Measurements from ENCODE around the gene NASP. TPM values are rescaled to one million over a fixed set of nuclear protein-coding genes. Genes with fewer than 3 reads are reported as not detected.
A peak's percentile ranks its signal among the peaks of the same experiment; 100 is the strongest.

The NASP gene
- total and polyA plus RNA-seq, 2 of the 13 experiments (the other 11 are each of a cell fraction or from before 2014, with no cell fraction given) = 132 to 256 TPM

DNA sequence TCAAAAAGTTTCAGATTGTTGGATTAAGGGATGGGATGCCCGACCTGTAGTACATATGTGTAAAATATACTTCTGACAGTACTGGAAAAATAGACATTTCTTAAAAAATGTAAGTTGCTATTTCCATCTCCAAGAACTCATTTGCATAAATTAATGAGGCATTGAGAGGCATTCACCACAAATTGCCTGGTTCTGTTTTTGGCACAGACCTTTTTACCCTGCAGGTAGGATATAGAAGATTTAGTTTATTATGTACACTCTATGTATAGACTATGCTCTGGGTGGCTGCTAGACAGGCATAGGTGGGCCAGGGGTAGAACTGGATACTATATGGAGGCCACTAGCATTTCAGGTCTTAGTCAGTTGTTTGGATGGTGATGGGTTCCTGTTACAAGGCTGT lies 32.0 kb downstream of the NASP start:
- Histone ChIP-seq H3K27ac (ENCODE audit: extremely low read length, insufficient read depth, low read length) (no peak overlapping the region), H3K4me2 (ENCODE audit: low read depth, low read length) (no peak overlapping the region), H4K20me1 (ENCODE audit: insufficient read depth, low read length) (no peaks in the 10 kb centered on the region; the same call in 1 of the 2 replicates), H2AFZ (ENCODE audit: low read length) (no peak overlapping the region), H3K4me1 (ENCODE audit: insufficient read depth, low read length) (peaks cover 11% of the 10 kb centered on the region), H3K9me3 (ENCODE audit: low read length) (no peaks in the 10 kb centered on the region), H3K27me3 (ENCODE audit: control insufficient read depth in 1 of 2, insufficient read depth in 2 of 2, low read length in 2 of 2) (no peaks in the 10 kb centered on the region), H3K9ac (ENCODE audit: insufficient read depth, low read depth, low read length) (no peak overlapping the region), H3K79me2 (ENCODE audit: insufficient read depth, low read length) (peaks cover 5% of the 10 kb centered on the region), H3K36me3 (replicated peaks in 1 of 2; ENCODE audit: control insufficient read depth in 1 of 2, insufficient read depth in 2 of 2, low read length in 2 of 2) (peaks cover 26 to 66% of the 10 kb centered on the region in 2 experiments), H3K4me3 (replicated peaks in 1 of 3; ENCODE audit: insufficient read depth in 1 of 3, low read depth in 2 of 3, low read length in 3 of 3) (no peak overlapping the region)
- TF ChIP-seq POLR2AphosphoS2 (IDR thresholded peaks at IDR 0.05; ENCODE audit: low read depth, low read length) (0 out of 2 replicates have a peak, but pooled peaks have one; percentile 19), GMEB2 (CRISPR knock-in tag; IDR thresholded peaks at IDR 0.05; ENCODE audit: low read depth) (no peak)
- FAIRE-seq = no peak
- no peak for ATAC-seq
- WGBS (ENCODE audit: low lambda C conversion rate) = 94% methylated on average over 1 of the region's 1 CpG
- no TSS peak for BruUV-seq (replicated peaks)
- intact Hi-C loops (cut with micrococcal nuclease; ENCODE audit: unreplicated experiment) (no loop called here), in situ Hi-C loops (cut with HindIII; ENCODE audit: extremely low pct_ligation_motif_present, low pct_unique_long_range_greater_than_20kb) (no loop called here)
- ChIA-PET POLR2A (no interaction called here), CTCF (ENCODE audit: low intra/inter-chr PET ratio, low total read pairs) (no interaction called here)
- no peak for DNase-seq (ENCODE audit: low spot score)

DNA sequence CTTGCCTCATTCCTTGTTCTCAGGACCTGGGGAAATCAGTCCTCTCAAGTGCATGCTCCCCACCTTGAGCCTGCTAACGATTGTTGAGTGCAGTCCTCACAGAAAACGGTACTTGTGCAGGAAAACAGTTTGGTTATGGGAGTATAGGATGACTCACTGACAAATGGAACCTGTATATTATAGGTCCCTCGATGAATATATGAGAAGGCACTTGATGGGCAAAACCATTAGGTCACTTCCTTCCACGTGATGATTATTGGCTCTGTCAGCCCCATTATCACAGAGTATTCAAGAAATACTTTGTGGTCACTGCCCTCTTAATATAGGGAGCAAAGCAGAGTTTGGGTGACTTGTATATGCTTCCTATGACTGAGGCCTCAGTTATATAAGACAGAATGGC lies 33.8 kb downstream of the NASP start:
- ChIA-PET CTCF (ENCODE audit: low intra/inter-chr PET ratio, low total read pairs) (no interaction called here), POLR2A (no interaction called here)
- H4K20me1 ChIP-seq (ENCODE audit: insufficient read depth, low read length) = no peaks in the 10 kb centered on the region; the same call in 1 of the 2 replicates
- TF ChIP-seq ZNF142 (CRISPR knock-in tag; IDR thresholded peaks at IDR 0.05) (no peak), ZKSCAN5 (CRISPR knock-in tag; IDR thresholded peaks at IDR 0.05) (no peak), PRPF4 (IDR thresholded peaks at IDR 0.05; ENCODE audit: low read depth, low read length, poor library complexity, severe bottlenecking) (no peak), MAFK (conservative IDR thresholded peaks at IDR 0.05 in 1 of 2, IDR thresholded peaks at IDR 0.05 in 1 of 2; ENCODE audit: low read length in 2 of 2) (no peak), MBNL3 (CRISPR knock-in tag; conservative IDR thresholded peaks at IDR 0.05) (no peak), ZNF652 (CRISPR knock-in tag; IDR thresholded peaks at IDR 0.05; ENCODE audit: borderline replicate concordance, low read depth) (no peak)
- no peaks in the 10 kb centered on the region for H3K9me3 ChIP-seq (ENCODE audit: low read length)
- ATAC-seq (no peak), DNase-seq (ENCODE audit: low spot score) (no peak), FAIRE-seq (no peak)
- intact Hi-C loops (cut with micrococcal nuclease; ENCODE audit: unreplicated experiment) (no loop called here), in situ Hi-C loops (cut with HindIII; ENCODE audit: extremely low pct_ligation_motif_present, low pct_unique_long_range_greater_than_20kb) (no loop called here)
- no peak overlapping the region for H3K4me2 ChIP-seq (ENCODE audit: low read depth, low read length)
- no peak overlapping the region for H3K4me3 ChIP-seq (replicated peaks in 1 of 3; ENCODE audit: insufficient read depth in 1 of 3, low read depth in 2 of 3, low read length in 3 of 3)
- no peak overlapping the region for H3K9ac ChIP-seq (ENCODE audit: insufficient read depth, low read depth, low read length)
- no peak overlapping the region for H3K27ac ChIP-seq (ENCODE audit: extremely low read length, insufficient read depth, low read length)
- H3K27me3 ChIP-seq (ENCODE audit: control insufficient read depth in 1 of 2, insufficient read depth in 2 of 2, low read length in 2 of 2) = no peaks in the 10 kb centered on the region
- no TSS peak for BruUV-seq (replicated peaks)
- peaks cover 11% of the 10 kb centered on the region for H3K4me1 ChIP-seq (ENCODE audit: insufficient read depth, low read length)
- no peak overlapping the region for H2AFZ ChIP-seq (ENCODE audit: low read length)
- WGBS (ENCODE audit: low lambda C conversion rate) = 96% methylated on average over 4 of the region's 4 CpGs
- H3K36me3 ChIP-seq (replicated peaks in 1 of 2; ENCODE audit: control insufficient read depth in 1 of 2, insufficient read depth in 2 of 2, low read length in 2 of 2) = peaks cover 25 to 58% of the 10 kb centered on the region in 2 experiments
- H3K79me2 ChIP-seq (ENCODE audit: insufficient read depth, low read length) = no peaks in the 10 kb centered on the region

Data from HepG2 (cell line).